ENCODE data around the gene FAM47E.

FAM47E gene

GRCh38 chr4:76251441-76252270, at the start of gene FAM47E:
Gene FAM47E (plus strand): TSS chr4:76251721. CDS start chr4:76251747, 26 bp downstream.
- DNase-seq, result peak; percentile 23

GRCh38 chr4:76203541-76203940, 48.0 kb upstream of the FAM47E start:
- DNase-seq, result no peak

DNA sequence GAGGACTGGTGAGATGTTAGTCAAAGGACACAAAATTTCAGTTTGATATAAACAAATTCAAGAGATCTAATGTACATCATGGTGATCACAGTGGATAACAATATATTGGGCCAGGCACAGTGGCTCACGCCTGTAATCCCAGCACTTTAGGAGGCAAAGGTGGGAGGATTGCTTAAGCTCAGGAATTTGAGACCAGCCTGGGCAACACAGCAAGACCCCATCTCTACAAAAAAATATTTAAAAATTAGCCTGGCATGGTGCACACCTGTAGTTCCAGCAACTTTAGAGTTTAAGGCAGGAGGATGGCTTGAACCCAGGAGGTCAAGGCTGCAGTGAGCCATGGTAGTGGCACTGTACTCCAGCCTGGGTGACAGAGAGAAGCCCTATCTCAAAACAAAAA, 46.6 kb upstream of the FAM47E start:
- no peak for DNase-seq

GRCh38 chr4:76205476-76205875, 46.0 kb upstream of the FAM47E start:
- no peak for DNase-seq

- DNase-seq, result no peak
Measured at GRCh38 chr4:76206222-76206942, 45.1 kb upstream of the FAM47E start.

GRCh38 chr4:76207549-76207948, 44.0 kb upstream of the FAM47E start:
- DNase-seq, result no peak

DNA sequence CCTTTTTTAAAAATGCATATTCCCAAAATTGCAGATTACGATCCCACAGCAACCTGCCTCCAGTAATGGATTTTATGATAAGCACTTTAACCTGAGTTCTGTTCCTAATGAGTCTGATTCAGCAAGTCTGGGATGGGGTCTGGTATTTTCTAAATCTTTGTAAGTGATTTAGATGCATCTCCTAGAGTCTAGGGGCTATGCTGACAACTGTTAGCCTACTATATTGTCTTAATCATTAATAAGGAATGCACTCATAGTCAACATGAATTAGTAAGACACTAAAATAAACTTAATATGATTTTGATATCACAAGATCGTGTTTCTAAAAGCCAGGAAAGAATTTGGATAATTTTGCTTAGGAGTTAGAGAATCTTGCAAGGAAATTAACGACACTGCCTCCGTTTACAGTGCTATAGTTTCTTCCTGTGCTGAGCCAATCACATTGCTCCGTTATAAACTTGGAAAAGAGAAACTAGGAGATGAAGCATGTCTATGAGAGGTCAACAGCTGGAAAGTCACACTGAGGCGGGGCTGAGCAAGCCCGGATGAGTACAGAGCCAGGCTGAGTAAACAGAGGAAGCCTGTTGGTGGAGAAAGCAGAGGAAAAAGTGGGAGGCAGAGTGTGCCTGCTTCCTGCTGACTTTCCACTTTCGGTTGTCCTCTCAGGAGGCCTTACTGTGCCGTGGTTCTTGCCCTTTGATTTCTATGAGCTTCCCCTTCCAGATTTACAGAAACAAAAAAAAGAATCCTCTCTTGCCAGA, 43.3 kb upstream of the FAM47E start:
- no peak for DNase-seq

DNA sequence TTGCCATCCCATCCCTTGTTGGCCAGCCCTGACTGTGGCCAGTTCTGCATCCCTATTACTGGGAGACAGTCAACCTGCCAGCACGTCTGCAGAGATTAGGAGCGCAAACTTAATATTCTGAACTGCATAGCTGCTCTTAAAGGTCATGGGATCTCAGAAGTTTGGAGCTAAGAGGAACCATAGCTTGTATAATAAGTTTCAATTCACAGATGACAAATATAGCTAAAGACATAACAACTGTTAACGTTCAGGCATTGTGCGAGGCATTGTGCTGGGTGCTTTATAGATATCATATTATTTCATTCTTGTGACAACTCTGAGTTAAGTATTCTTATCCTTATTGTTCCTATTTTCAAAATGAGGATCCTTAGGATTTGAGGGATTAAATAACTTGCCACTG, 41.6 kb upstream of the FAM47E start:
- DNase-seq, result no peak

DNA sequence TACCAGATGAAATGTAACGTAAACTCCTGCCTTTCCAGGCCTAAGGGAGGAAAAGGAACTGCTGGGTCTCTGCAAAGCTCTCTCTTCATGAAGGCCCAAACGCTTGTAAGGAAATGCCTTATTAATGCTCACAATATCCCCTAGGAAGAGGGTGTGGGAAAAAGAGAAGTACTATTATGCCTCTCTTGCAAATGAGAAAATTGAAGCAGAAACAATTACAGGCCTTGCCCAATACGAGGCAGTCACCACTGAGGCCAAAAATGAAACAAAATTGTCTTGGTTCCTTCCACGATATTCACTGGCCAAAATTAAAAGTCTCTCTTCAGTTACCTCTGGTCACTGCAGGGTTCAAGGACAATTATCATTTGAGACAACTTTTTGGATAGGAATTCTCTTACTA, 41.1 kb upstream of the FAM47E start:
- no peak for DNase-seq

- DNase-seq, result no peak
Measured at GRCh38 chr4:76211769-76212708, 39.5 kb upstream of the FAM47E start.

- DNase-seq, result peak; percentile 24
Measured at GRCh38 chr4:76212851-76213414, 38.6 kb upstream of the FAM47E start.

DNA sequence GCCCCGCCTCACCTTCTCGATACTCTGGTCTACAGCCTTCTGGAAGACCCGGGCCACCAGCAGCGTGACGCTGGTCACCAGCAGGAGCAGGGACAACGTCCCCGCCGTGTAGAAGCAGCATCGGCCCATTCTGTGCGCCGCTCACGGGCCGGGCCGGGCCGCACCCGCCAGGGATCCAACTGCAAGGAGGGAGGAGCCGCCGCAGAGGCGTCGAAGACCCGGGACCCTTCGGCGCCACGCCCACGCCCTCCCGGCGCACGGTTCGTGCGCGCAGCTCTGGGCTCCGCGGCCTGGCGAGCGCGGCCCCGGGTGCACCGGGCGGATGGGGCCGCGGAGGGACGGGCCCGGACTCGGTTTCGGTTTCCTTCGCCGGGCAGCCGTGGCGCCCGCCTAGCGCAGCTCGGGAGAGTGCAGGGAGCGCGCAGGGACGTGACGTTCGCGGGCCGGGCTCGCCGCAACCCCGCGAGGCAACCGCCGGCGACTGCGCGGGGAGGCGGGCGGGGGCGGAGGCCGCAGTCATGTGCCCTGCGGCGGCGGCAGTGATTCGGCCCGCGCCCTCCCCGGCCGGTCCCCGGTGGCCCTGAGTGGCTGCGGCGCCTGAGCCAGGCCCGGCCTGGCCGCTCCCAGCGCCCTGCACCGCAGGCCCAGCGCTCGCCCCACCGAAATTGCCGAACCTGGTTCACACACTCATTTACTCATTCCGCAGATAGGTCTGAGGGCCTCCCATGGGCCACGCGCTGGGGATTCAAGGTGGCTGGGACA, 37.9 kb upstream of the FAM47E start, which contains the start of gene SCARB2:
SCARB2 (minus strand) TSS at position 410 of the 762 bp plus-strand sequence; CDS start at position 129, 281 bp downstream.
- peak; percentile 67 for DNase-seq

DNA sequence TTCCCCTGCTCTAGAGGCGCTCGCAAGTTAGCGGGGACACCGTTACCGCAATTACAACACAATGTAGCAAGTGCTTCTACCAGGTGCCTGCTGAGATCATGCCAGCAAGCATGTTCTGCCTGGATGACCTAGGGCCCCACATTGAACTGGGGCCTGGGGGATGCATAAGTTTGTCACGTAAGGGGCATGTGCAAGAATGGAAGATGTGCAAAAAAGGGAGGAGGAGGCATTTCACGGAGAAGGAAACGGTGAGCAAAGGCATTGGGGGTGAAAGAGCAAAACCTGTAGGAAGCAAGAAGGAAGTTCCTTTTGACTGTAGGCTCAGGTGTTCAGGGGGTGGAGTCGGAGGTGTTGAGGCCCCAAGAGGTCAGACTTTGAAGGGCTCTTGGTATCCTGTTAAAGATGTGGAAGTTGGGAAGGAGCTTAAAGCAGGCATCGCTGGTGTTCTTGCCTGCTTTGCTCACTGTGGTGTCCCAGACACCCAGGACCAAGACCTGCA, 37.3 kb upstream of the FAM47E start:
- no peak for DNase-seq

- no peak for DNase-seq
Measured at GRCh38 chr4:76215077-76215476, 36.4 kb upstream of the FAM47E start.

- DNase-seq, result no peak
Measured at GRCh38 chr4:76216524-76216923, 35.0 kb upstream of the FAM47E start.

DNA sequence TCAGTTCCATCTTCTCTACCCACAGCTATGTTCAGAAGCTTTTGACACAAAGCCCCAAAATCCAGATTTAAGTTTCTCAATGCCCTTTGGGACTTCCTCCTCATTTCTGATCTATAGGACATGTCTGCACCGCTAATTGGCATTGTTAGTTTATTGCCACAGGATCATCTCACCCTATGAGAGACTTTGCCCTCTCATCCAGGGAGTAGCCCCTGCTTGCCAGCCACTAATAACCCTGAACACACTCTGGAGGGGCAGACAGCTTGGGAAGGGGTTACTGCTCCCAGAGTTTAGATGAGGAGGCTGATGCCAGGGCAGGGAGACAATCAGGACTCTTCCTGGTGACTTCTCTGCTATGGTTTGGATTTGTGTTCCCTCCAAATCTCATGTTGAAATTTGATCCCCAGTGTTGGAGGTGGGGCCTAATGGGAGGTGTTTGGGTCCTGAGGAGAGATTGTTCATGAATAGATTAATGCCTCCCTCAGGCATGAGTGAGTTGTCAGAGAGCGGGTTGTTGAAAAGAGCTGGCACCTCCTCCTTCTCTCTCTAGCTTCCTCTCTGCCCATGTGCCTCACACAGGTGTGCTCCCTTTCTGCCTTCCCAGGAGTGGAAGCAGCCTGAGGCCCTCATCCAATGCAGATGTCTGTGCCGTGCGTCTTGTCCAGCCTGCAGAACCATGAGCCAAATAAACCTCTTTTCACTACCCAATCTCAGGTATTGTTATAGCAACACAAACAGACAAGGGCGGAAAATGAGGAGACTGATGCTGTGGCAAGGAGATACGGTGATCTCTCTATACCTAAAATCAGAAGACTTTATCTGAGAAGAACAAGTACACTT, 34.3 kb upstream of the FAM47E start:
- no peak for DNase-seq

DNA sequence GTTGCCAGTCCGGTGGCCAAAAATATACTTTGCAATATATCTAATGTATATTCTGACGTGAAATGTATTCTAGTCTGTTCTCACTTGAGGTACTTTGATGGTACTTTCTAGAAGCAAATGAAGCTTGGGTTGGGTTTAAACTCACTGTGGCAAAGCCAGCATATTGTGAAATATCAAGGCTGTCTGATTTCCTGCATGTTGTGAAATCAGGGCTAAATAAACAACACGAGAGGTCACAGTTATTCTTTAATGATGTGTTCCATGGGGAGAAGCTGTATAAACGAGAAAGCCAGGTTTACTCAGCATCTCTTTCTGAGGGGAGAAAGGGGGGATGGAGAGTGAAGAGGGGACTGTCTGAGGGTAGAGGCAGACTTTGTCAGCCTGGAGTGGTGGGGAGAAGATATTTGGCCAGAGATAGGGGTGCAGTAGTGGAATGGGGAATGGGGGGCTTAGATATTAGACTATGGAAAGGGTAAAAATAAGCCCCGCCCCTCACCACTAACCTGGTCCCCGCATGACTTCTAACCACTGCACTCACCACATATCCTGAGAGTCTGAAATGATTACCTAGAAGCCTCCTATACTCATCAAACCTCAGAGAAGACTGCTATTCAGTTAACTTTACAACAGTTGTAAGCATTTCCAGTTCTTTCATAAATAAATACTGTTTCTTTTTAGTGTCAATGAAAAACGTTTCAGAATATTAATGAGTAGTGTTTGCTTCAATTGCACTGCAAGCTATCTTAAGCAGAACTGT, 32.0 kb upstream of the FAM47E start:
- DNase-seq, result no peak

DNA sequence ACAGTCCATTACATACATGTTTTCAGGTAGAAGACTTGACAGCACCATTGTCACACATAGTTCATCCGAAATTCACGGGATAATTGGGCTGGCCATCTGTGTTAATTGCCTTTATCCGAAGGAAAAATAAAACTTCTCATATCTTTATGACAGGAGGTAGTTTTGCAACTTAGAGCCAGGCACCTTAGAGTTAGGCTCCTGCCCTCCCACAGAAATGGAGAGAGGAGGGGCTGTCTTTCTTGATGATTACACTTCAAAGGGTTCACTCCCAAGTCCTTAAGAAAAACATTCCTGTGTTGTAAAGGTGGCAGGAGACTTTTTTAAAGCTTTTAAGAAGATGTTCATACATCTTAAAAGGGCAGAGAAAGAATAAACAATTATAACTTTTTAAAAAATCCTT, 27.4 kb upstream of the FAM47E start:
- DNase-seq, result no peak

DNA sequence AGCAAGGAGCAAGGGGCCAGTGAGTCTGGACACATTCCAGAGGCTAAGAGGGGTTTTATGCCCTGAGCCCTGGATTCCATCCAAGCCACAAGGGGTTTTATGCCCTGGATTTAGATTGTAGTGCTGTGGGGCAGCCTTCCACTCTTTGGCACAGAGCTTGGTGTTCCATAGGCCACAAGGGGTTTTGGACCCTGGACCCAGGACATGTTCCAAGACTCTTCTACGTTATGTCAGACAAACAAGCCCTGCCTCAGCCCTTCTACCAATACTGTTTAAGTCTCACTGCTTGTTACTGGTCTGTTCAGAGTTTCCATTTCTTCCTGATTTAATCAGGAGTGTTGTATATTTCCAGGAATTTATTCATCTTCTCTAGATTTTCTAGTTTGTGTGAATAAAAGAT, 25.1 kb upstream of the FAM47E start:
- DNase-seq, result no peak
